Astrocyte of the spinal cord (primary cell): ENCODE data around the gene GLS.

ENCODE experiments used
- DNase-seq: peaks from one replicate; pipeline ENCODE4 v3.0.0; 2011; ENCODE audit warnings: low read depth, low spot score
- H3K4me3 ChIP-seq: 2 replicates; pipeline ENCODE4 v1.5.1; 2011; ENCODE audit warnings: low read depth, mild to moderate bottlenecking, low read length, moderate library complexity
- CTCF ChIP-seq: IDR thresholded peaks from 2 replicates; pipeline ENCODE4 v1.5.1; 2012; ENCODE audit warnings: low read depth, mild to moderate bottlenecking, low read length, inconsistent platforms
- in situ Hi-C: cut with HindIII; loops from 2 replicates; pipeline ENCODE4 v1.10.0; 2017; ENCODE audit warnings: low sequenced_read_pairs

GLS gene

GRCh38 chr2:190922376-190922775, 41.8 kb downstream of the GLS start:
- in situ Hi-C loops: no loop called here

GRCh38 chr2:190927301-190927700, 46.7 kb downstream of the GLS start:
- no peak overlapping the region for H3K4me3 ChIP-seq
- peak; percentile 55 for DNase-seq
- in situ Hi-C loops: no loop called here
- no peak for TF ChIP-seq CTCF

More at GRCh38 chr2:190922376-190922775, 41.8 kb downstream of the GLS start:
- no peak overlapping the region for H3K4me3 ChIP-seq
- no peak for DNase-seq
- no peak for TF ChIP-seq CTCF

- in situ Hi-C loops: no loop called here
- H3K4me3 ChIP-seq: no peak overlapping the region
- no peak for TF ChIP-seq CTCF
- DNase-seq: no peak
Observed at GRCh38 chr2:190929919-190930318, 49.3 kb downstream of the GLS start.

GRCh38 chr2:190930411-190930810, 49.8 kb downstream of the GLS start:
- no peak for DNase-seq
- in situ Hi-C loops: no loop called here
- TF ChIP-seq CTCF: no peak
- no peak overlapping the region for H3K4me3 ChIP-seq

GRCh38 chr2:190932514-190932913, 51.9 kb downstream of the GLS start:
- in situ Hi-C loops: no loop called here
- no peak for TF ChIP-seq CTCF
- no peak for DNase-seq
- H3K4me3 ChIP-seq: no peak overlapping the region

- H3K4me3 ChIP-seq: no peak overlapping the region
- in situ Hi-C loops: no loop called here
- TF ChIP-seq CTCF: no peak
- no peak for DNase-seq
Observed at GRCh38 chr2:190933361-190933760, 52.7 kb downstream of the GLS start.

GRCh38 chr2:190935054-190935453, 54.4 kb downstream of the GLS start:
- H3K4me3 ChIP-seq: no peak overlapping the region
- in situ Hi-C loops: no loop called here
- DNase-seq: no peak
- no peak for TF ChIP-seq CTCF
